Astrocyte (in vitro differentiated cells and primary cell): ENCODE results near the gene GRK3.

Experiments
- CTCF ChIP-seq: IDR thresholded peaks from 2 replicates; pipeline ENCODE4 v1.5.1; 2011; ENCODE audit warnings: low read depth, mild to moderate bottlenecking, inconsistent platforms, low read length, moderate library complexity; ENCODE audit not compliant: insufficient read depth
- EZH2 ChIP-seq: IDR thresholded peaks from 2 replicates; pipeline ENCODE4 v1.6.1; 2012; ENCODE audit warnings: mild to moderate bottlenecking, low read length, inconsistent platforms; ENCODE audit not compliant: insufficient read depth

- TF ChIP-seq CTCF = no peak
- TF ChIP-seq EZH2 = no peak
Observed at GRCh38 chr22:25546242-25546641, 18.2 kb upstream of the GRK3 start.
